Measurements from ENCODE around the gene RCOR1.

The RCOR1 gene

GRCh38 chr14:102779574-102780315 is 187.3 kb downstream of the RCOR1 start:
- DNase-seq = no peak

Data from NCI-H446 treated with DMSO at 0.1 percent for 48 hours (cell line).